Measurements from ENCODE around the gene RAN. TPM values are rescaled to one million over a fixed set of nuclear protein-coding genes. Genes with fewer than 3 reads are reported as not detected.
A peak's percentile ranks its signal among the peaks of the same experiment; 100 is the strongest.

RAN gene
- total and polyA plus RNA-seq, 9 of the 15 experiments (the other 6 are each of a cell fraction or from before 2014, with no cell fraction given), result 1,687 to 3,820 (median 2,300) TPM

DNA sequence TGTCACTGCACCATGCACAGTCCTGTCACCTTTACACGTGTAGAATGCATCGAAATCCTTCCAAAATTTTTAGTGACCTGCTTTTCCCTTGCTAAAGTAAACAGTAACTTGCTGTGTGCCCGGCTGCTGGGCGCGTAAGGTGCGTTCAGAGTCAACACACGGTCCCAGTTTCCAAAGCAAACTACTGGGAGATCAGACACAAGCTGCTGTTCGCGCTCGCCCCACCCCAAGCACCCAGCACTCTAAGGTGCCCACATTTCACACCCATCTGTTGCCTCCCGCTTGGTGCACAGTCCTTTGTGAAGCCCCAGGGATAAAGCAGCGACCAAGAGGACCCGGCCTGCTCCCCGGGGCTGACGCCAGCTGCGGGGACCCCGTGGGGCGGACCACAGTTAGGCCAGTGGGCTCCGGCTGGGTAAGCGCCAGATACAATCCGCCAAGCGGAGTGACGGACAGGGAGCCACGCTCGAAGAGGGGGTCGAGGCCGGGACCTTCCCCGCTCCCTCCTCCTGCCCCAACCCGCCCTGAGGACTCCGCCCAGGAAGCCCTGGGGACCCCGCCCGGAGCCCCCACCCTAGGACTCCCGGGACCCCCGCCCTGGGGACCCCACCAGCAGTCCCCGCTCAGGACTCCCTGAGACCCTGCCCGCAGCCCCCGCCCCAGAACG, 33.4 kb upstream of the RAN start (continued):
- TF ChIP-seq, protein P1, sequence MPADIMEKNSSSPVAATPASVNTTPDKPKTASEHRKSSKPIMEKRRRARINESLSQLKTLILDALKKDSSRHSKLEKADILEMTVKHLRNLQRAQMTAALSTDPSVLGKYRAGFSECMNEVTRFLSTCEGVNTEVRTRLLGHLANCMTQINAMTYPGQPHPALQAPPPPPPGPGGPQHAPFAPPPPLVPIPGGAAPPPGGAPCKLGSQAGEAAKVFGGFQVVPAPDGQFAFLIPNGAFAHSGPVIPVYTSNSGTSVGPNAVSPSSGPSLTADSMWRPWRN (IDR thresholded peaks at IDR 0.05; ENCODE audit: low read depth), result no peak
- TF ChIP-seq HCFC1 (IDR thresholded peaks at IDR 0.05; ENCODE audit: low read depth, low read length), result no peak
- no peak for TF ChIP-seq ZNF717 (CRISPR knock-in tag; IDR thresholded peaks at IDR 0.05)
- TF ChIP-seq XRCC5 (IDR thresholded peaks at IDR 0.05; ENCODE audit: low read depth, low read length), result no peak
- TF ChIP-seq L3MBTL2 (IDR thresholded peaks at IDR 0.05), result peak; percentile 32; the same call in 1 of the 2 replicates
- TF ChIP-seq ZNF134 (CRISPR knock-in tag; conservative IDR thresholded peaks at IDR 0.05), result no peak
- no peak for TF ChIP-seq ZNF324 (CRISPR knock-in tag; IDR thresholded peaks at IDR 0.05)
- TF ChIP-seq MYNN (IDR thresholded peaks at IDR 0.05), result no peak
- TF ChIP-seq MYNN (CRISPR knock-in tag; IDR thresholded peaks at IDR 0.05), result no peak
- no peak for TF ChIP-seq PURB (CRISPR knock-in tag; IDR thresholded peaks at IDR 0.05; ENCODE audit: low read depth)
- TF ChIP-seq, protein P2, sequence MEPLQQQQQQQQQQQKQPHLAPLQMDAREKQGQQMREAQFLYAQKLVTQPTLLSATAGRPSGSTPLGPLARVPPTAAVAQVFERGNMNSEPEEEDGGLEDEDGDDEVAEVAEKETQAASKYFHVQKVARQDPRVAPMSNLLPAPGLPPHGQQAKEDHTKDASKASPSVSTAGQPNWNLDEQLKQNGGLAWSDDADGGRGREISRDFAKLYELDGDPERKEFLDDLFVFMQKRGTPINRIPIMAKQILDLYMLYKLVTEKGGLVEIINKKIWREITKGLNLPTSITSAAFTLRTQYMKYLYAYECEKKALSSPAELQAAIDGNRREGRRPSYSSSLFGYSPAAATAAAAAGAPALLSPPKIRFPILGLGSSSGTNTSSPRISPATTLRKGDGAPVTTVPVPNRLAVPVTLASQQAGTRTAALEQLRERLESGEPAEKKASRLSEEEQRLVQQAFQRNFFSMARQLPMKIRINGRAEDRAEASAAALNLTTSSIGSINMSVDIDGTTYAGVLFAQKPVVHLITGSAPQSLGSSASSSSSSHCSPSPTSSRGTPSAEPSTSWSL (CRISPR knock-in tag; IDR thresholded peaks at IDR 0.05; ENCODE audit: borderline replicate concordance), result no peak
- no peak for TF ChIP-seq CEBPB (tag; IDR thresholded peaks at IDR 0.05)
- TF ChIP-seq ETV5 (CRISPR knock-in tag; IDR thresholded peaks at IDR 0.05; ENCODE audit: low read depth), result no peak
- TF ChIP-seq BRD9 (IDR thresholded peaks at IDR 0.05; ENCODE audit: low read depth, partially characterized antibody), result no peak
- TF ChIP-seq, protein P3, sequence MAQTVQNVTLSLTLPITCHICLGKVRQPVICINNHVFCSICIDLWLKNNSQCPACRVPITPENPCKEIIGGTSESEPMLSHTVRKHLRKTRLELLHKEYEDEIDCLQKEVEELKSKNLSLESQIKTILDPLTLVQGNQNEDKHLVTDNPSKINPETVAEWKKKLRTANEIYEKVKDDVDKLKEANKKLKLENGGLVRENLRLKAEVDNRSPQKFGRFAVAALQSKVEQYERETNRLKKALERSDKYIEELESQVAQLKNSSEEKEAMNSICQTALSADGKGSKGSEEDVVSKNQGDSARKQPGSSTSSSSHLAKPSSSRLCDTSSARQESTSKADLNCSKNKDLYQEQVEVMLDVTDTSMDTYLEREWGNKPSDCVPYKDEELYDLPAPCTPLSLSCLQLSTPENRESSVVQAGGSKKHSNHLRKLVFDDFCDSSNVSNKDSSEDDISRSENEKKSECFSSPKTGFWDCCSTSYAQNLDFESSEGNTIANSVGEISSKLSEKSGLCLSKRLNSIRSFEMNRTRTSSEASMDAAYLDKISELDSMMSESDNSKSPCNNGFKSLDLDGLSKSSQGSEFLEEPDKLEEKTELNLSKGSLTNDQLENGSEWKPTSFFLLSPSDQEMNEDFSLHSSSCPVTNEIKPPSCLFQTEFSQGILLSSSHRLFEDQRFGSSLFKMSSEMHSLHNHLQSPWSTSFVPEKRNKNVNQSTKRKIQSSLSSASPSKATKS (CRISPR knock-in tag; IDR thresholded peaks at IDR 0.05), result no peak
- no peak for TF ChIP-seq ZNF41 (CRISPR knock-in tag; conservative IDR thresholded peaks at IDR 0.05)

All from K562 (cell line).